Activated T-helper 1 cell treated with anti-CD3 and anti-CD28 coated beads, Interleukin-12 subunit alpha, Interleukin-12 subunit beta, Interleukin-2, Interleukin-4 antibody, amounts not matched to agents 30 ng/mL and 10 ng/mL and 1 ng/mL, durations not matched to agents 14 hours and 24 hours and 36 hours (primary cell): ENCODE results near the gene PKHD1. TPM values are rescaled to one million over a fixed set of nuclear protein-coding genes. Genes with fewer than 3 reads are reported as not detected.

Experiments used
- DNase-seq: peaks from one replicate; pipeline ENCODE4 v3.0.0; 2021; ENCODE audit warnings: low spot score
- H3K27ac Mint-ChIP-seq: one replicate; pipeline ENCODE4 v1.8.0; 2021; ENCODE audit warnings: mild to moderate bottlenecking, mixed read lengths
- H3K27me3 Mint-ChIP-seq: one replicate; pipeline ENCODE4 v1.8.0; 2022; ENCODE audit warnings: mild to moderate bottlenecking, moderate library complexity, mixed read lengths; ENCODE audit not compliant: insufficient read depth
- H3K36me3 Mint-ChIP-seq: one replicate; pipeline ENCODE4 v1.8.0; 2021; ENCODE audit warnings: low read depth, mixed read lengths
- H3K4me1 Mint-ChIP-seq: one replicate; pipeline ENCODE4 v1.8.0; 2021; ENCODE audit warnings: low read depth, mixed read lengths
- H3K4me3 Mint-ChIP-seq: one replicate; pipeline ENCODE4 v1.8.0; 2021; ENCODE audit warnings: mild to moderate bottlenecking, moderate library complexity, mixed read lengths
- H3K9me3 Mint-ChIP-seq: one replicate; pipeline ENCODE4 v1.8.0; 2021; ENCODE audit warnings: mixed read lengths
- intact Hi-C: fragments of 100-400 bp; cut with micrococcal nuclease; formaldehyde crosslinking; loops from one replicate; pipeline ENCODE4 v1.15.1; 2024
- total RNA-seq: library from RNA; stranded (reverse); gene quantifications from 2 replicates; pipeline ENCODE4 v1.2.3, GENCODE V29; 2022

The PKHD1 gene
- total RNA-seq, 1 donor from 2014 or later = not detected

DNA sequence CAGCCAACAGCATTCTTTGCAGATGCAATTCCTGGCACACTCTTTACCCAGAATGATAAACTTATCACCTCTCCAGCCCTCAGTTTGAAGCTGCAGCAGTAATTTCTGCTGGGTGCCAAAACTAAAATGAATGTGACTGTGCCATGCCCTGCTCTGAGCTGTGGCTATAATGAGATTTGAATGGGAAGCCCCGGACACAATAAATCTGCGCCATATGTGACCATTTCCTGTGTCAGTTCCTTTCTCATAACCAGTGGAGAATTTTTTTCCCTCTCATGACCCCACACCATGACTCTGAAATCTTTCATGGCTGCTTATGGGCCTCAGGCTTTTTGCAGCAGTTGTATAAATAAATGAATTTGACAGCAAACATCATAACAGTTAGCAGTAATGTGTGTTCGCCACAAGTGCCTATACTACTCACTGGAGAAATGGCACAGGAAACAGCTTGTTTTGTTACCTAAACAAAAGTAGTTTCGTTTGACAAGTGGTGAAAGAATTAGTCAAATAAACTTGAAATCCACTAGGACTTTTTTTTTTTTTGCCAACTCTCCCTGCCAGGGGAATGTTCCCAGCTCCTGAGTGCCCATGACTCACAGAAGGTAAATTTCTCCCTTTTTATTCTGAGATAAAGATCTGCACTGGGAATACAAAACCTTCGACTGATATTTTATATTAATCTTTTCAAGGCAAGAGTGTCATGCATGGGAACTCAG lies 408.4 kb downstream of the PKHD1 start:
- Mint-ChIP-seq H3K9me3 (no peaks in the 10 kb centered on the region), H3K36me3 (no peaks in the 10 kb centered on the region), H3K27me3 (peaks cover 2% of the 10 kb centered on the region), H3K4me3 (no peak overlapping the region), H3K4me1 (no peaks in the 10 kb centered on the region), H3K27ac (no peak overlapping the region)
- intact Hi-C loops = no loop called here
- DNase-seq = no peak

DNA sequence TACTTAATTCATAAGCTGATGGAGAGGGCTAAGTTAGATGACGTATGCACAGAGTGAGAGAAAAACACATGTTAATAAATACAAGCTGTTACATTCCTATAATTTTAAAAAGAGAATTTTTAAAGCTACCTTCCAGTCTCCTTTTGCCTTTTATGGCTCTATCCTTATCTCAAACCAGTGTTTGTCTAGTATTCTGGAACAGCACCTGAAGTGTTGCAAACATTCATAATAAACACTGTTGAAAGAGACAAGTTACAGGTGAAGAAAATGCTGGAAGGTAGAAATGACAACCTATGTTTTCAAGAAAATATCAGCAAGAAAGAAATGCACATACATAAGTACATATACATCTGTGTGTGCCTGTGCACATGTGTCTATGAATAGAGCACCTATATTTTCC lies 409.1 kb downstream of the PKHD1 start:
- Mint-ChIP-seq H3K27ac (no peak overlapping the region), H3K4me1 (no peaks in the 10 kb centered on the region), H3K9me3 (no peaks in the 10 kb centered on the region), H3K4me3 (no peak overlapping the region), H3K36me3 (no peaks in the 10 kb centered on the region), H3K27me3 (peaks cover 2% of the 10 kb centered on the region)
- DNase-seq = no peak
- intact Hi-C loops = no loop called here

DNA sequence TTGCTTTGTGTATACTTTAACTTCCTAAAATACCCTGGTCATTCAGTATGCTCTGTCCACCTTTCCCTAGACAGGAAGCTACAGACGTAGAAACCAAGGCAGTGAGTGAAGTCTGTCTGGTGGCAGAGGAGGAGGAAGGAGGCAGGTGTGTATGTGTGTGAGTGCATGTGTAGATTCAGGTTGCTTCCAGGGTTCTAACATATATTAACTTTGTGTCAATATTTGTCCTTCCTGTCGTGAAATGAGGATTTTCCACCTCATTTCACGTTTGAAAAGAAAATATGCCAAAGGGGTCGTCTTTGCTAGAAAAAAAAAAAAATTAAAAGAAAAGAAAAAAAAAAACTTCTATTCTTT lies 411.5 kb downstream of the PKHD1 start:
- no peak overlapping the region for H3K27ac Mint-ChIP-seq
- H3K36me3 Mint-ChIP-seq = no peaks in the 10 kb centered on the region
- intact Hi-C loops = no loop called here
- peaks cover 2% of the 10 kb centered on the region for H3K27me3 Mint-ChIP-seq
- H3K4me1 Mint-ChIP-seq = no peaks in the 10 kb centered on the region
- DNase-seq = no peak
- H3K4me3 Mint-ChIP-seq = no peak overlapping the region
- no peaks in the 10 kb centered on the region for H3K9me3 Mint-ChIP-seq

DNA sequence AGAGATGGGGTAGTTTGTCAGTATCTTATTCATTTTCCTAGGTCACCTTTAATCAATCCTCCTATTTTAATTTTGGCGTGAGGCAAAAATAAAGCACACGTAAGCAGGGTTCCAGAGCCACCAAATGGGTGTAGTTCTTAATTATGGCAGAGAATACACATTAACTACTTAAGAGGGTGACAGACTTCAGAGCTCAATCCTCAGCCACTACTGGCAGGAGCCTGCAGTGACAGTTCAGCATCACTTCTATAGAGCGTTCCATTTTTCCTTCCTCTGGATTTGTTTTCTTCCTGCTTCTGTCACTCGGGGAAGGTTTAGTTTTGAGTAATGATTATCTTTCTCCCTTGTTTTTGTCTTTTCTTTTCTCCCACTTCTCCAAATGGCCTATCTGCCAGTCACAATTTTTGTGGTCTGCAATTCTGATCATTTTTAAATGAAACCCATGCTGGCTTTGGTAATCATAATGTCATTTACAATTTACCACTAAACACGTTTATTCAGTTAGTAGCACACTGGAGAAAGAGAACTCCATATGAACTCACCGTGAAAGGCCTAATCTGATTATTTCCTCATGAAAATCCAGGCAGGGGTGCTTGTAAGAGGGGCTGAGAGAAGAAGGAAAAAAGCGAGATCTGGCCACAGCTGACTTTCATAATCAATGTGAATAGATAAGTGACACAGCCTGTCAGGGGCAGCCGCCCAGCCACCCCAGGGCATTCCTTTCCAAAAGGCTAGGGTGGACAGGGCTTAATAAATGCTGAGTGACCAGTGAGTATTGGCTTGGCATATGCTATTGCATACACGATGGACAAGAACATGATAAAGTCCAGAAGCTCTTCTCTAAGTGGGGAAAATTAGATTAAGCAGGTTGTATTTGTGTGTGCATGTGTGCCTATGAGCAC lies 412.1 kb downstream of the PKHD1 start:
- peaks cover 2% of the 10 kb centered on the region for H3K27me3 Mint-ChIP-seq
- intact Hi-C loops = no loop called here
- no peaks in the 10 kb centered on the region for H3K9me3 Mint-ChIP-seq

DNA sequence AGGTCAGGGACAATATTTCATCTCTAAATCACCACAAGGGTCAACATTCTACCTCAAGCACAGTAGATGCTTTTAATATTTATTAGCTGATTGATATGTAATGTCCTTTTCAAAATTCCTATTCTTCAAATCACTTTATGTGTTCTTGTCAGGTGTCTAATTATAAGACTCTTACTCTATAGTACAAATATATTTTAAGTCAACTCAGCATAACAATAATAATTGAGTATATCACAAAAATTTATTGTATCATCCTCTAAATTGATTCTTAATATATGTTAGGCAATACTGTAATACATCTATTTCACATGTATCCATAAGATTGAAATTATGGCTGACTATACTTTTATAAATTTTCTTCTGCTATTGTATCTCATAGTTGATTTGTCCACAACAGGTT lies 423.9 kb downstream of the PKHD1 start:
- H3K9me3 Mint-ChIP-seq = no peaks in the 10 kb centered on the region
- H3K27ac Mint-ChIP-seq = no peak overlapping the region
- H3K4me3 Mint-ChIP-seq = no peak overlapping the region
- no peaks in the 10 kb centered on the region for H3K27me3 Mint-ChIP-seq
- no peaks in the 10 kb centered on the region for H3K4me1 Mint-ChIP-seq
- no peaks in the 10 kb centered on the region for H3K36me3 Mint-ChIP-seq
- intact Hi-C loops = no loop called here
- no peak for DNase-seq

More for the DNA sequence above, 412.1 kb downstream of the PKHD1 start:
- H3K4me3 Mint-ChIP-seq = no peak overlapping the region
- H3K27ac Mint-ChIP-seq = no peak overlapping the region
- DNase-seq = no peak
- H3K4me1 Mint-ChIP-seq = no peaks in the 10 kb centered on the region
- no peaks in the 10 kb centered on the region for H3K36me3 Mint-ChIP-seq

DNA sequence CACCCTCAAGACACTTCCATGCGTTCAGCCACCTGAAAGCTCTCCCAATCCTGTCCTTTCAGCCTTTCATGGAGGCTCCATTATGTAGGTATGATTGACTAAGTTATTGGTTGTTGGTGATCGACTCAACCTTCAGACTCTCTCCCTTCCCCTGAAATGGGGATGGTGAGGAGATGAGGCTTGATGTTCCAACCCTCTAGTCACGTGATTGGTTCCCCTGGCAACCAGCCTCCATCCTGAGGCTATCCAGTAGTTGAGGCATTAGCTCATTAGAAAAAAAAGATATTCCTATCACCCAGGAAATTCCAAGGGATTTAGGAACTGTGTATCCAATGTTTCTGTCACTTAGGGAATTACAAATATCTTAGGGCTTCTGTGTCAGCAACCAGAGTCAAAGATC lies 426.6 kb downstream of the PKHD1 start:
- H3K27ac Mint-ChIP-seq = no peak overlapping the region
- no peak for DNase-seq
- no peak overlapping the region for H3K4me3 Mint-ChIP-seq
- no peaks in the 10 kb centered on the region for H3K36me3 Mint-ChIP-seq
- no peaks in the 10 kb centered on the region for H3K27me3 Mint-ChIP-seq
- H3K4me1 Mint-ChIP-seq = no peaks in the 10 kb centered on the region
- intact Hi-C loops = no loop called here
- H3K9me3 Mint-ChIP-seq = no peaks in the 10 kb centered on the region

DNA sequence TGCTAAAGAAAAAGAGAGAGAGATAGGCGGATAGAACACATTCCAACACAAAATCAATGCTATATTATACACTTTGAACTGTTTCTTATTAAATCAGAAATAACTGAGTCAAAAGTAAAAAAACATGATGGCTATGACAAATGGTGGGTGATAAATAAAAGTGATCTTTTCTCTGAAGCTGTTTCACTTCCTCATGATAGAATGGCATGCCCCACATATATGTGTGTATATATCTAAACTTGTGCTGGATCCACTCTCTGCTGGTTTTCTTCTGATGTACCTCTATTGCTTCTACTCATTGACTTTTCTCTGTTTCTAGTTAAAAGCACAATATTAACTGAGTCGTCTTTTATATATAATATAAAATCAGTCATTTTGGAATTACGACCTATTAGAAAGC lies 429.9 kb downstream of the PKHD1 start:
- H3K4me1 Mint-ChIP-seq = no peaks in the 10 kb centered on the region
- intact Hi-C loops = no loop called here
- H3K27me3 Mint-ChIP-seq = no peaks in the 10 kb centered on the region
- H3K4me3 Mint-ChIP-seq = no peak overlapping the region
- no peak for DNase-seq
- H3K36me3 Mint-ChIP-seq = no peaks in the 10 kb centered on the region
- H3K9me3 Mint-ChIP-seq = no peaks in the 10 kb centered on the region
- H3K27ac Mint-ChIP-seq = no peak overlapping the region

DNA sequence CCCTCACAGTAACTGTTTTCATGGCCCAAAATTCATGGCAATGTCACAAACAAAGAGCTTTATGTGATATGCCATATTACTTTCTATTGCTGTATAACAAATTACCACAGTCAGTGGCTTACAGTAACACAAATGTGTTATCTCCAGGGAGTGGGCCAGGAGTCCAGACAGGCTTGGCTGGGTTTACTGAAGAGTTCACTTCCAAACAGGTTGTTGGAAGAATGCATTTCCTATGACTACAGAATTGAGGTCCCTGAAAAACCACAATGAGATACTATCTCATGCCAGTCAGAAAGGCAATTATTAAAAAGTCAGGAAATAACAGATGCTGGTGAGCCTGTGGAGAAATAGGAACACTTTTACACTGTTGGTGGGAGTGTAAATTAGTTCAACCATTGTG lies 431.9 kb downstream of the PKHD1 start:
- H3K27me3 Mint-ChIP-seq = no peaks in the 10 kb centered on the region

DNA sequence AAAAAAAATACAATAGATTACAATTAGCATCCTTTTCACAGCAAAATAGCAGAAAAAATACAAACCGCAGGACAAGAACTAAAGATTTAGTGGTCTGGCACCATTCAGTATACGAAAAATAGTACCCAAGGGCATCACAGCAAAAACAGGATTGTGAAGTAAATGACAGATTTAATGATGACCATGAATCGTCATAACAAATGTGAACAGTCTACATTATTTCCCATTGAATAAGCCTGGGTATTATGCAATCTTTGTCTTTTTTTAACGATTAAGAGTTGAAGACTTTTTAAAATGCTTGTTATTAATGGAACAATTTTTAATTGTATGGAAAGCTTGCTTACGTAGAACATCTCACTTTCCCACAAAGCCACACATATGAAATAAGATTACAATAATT lies 432.8 kb downstream of the PKHD1 start:
- Mint-ChIP-seq H3K9me3 (no peaks in the 10 kb centered on the region), H3K27ac (no peak overlapping the region), H3K4me1 (no peaks in the 10 kb centered on the region), H3K4me3 (no peak overlapping the region), H3K36me3 (no peaks in the 10 kb centered on the region), H3K27me3 (no peaks in the 10 kb centered on the region)
- intact Hi-C loops = no loop called here
- no peak for DNase-seq

More for the DNA sequence above, 431.9 kb downstream of the PKHD1 start:
- H3K9me3 Mint-ChIP-seq = no peaks in the 10 kb centered on the region
- intact Hi-C loops = no loop called here
- DNase-seq = no peak
- H3K4me1 Mint-ChIP-seq = no peaks in the 10 kb centered on the region
- H3K4me3 Mint-ChIP-seq = no peak overlapping the region
- no peak overlapping the region for H3K27ac Mint-ChIP-seq
- H3K36me3 Mint-ChIP-seq = no peaks in the 10 kb centered on the region

DNA sequence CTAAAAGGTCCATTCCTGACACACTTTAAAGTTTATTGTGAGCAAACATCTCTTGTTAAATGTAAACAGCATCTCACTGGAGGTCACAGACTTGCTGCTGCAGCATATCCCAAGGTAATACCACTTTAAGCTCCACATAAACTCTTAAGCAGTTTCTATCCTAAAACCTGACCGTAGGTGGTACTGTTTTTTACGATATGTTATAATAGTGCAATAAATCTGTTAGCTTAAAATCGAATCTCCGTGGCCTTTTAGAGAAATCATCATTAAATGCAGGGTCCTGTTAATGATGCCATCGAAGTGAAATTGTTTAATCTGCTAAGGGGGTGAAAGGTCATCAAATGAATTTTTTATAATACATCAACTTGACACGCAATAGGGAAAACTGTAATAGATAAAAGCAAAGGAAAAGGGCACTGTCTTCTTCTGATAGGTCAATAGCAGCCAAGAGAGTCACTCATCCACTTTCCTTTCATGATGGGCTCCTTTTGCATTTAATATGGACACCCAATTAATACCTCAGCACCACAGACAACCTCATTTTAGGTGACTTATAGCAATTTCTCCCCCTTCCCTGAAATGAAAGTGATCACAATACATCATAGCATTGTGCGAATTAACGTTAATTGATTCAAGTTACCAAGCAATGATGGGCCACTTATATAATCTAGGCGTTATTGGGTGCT lies 436.1 kb downstream of the PKHD1 start:
- Mint-ChIP-seq H3K27me3 (no peaks in the 10 kb centered on the region), H3K36me3 (no peaks in the 10 kb centered on the region), H3K4me1 (no peaks in the 10 kb centered on the region), H3K9me3 (no peaks in the 10 kb centered on the region), H3K27ac (no peak overlapping the region), H3K4me3 (no peak overlapping the region)
- DNase-seq = no peak
- intact Hi-C loops = no loop called here

DNA sequence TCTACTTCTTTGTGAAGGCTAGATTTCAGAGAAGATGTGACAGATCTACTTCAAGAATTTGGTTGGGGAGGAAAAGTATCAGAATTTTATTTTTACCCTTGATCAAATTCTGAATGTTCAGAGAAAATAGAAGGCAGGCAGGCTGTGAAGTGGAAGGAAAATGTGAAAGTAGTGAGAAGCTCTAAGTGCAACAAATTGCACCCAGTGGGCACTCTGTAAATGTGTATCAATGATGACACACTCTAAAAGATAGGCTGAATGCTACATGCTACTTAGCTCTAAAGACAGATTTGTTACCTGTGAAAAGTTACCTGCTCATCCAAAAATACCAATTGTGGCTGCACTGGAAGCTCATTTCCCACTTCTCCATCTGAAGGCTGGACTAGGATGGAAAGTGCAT lies 438.6 kb downstream of the PKHD1 start:
- no peak for DNase-seq
- H3K4me1 Mint-ChIP-seq = no peaks in the 10 kb centered on the region
- no peaks in the 10 kb centered on the region for H3K36me3 Mint-ChIP-seq
- no peaks in the 10 kb centered on the region for H3K27me3 Mint-ChIP-seq
- no peak overlapping the region for H3K4me3 Mint-ChIP-seq
- intact Hi-C loops = loop anchor here (1.0 kb wide), 1 partner anchor 35 kb away; no protein-coding TSS in a partner anchor
- no peak overlapping the region for H3K27ac Mint-ChIP-seq
- no peaks in the 10 kb centered on the region for H3K9me3 Mint-ChIP-seq

DNA sequence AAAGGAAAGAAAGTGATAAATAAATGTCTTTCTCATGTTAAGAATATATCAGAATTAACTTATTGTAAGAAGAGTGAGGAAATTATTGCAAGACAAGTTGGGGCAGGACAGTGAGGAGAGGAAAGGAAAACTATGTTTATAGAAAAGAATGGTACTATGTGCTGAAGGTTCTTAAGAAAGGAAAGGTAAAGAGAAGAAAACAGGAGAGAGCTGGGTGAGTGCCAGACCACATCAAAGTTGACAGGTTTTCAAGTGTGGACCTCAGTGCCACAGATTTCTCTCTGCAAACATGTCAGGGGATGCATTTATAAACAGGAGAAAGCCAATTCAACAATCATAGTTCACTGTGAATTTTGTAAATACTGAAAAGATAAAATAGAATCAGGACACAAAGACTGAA lies 439.2 kb downstream of the PKHD1 start:
- Mint-ChIP-seq H3K4me3 (no peak overlapping the region), H3K36me3 (no peaks in the 10 kb centered on the region), H3K27ac (no peak overlapping the region), H3K27me3 (no peaks in the 10 kb centered on the region), H3K4me1 (no peaks in the 10 kb centered on the region), H3K9me3 (no peaks in the 10 kb centered on the region)
- no peak for DNase-seq
- intact Hi-C loops = loop anchor here (1.0 kb wide), 1 partner anchor 35 kb away; no protein-coding TSS in a partner anchor

DNA sequence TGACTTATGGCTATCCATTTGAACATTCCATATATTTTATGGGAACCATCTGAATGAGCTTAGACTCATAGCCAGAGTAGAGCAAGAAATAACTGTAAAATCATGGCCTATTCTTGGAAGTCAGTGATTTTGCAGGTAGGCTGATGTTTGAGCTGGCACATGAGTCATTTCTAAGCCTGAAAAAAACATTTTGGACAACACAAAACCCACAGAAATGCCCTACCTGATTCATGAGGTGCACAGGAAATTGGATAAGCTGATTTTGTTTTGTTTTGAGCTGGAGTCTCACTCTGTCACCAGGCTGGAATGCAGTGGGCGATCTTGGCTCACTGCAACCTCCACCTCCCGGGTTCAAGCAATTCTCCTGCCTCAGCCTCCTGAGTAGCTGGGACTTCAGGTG lies 443.0 kb downstream of the PKHD1 start:
- Mint-ChIP-seq H3K36me3 (no peaks in the 10 kb centered on the region), H3K9me3 (peaks cover 15% of the 10 kb centered on the region), H3K4me1 (no peaks in the 10 kb centered on the region), H3K27me3 (no peaks in the 10 kb centered on the region), H3K4me3 (no peak overlapping the region), H3K27ac (no peak overlapping the region)
- intact Hi-C loops = no loop called here
- DNase-seq = no peak
